Measurements from ENCODE around the gene ETV6.
"Not testable (repeated sequence)": the region's sequence is repeated elsewhere in the genome, so short reads cannot be mapped to it uniquely, and the experiment has no call there.

ETV6 gene

GRCh38 chr12:11678781-11679180, 29.3 kb downstream of the ETV6 start:
- ChIA-PET CTCF (interaction anchor here (1.6 to 1.9 kb wide), 2 partner anchors 10 to 14 kb away, joined by 5 to 6 read pairs; no protein-coding TSS in a partner anchor), POLR2A (no interaction called here)
- TF ChIP-seq CTCF (IDR thresholded peaks at IDR 0.05; ENCODE audit: control extremely low read depth, extremely low read depth, low read depth, missing control alignments): no peak
- no peak for DNase-seq (ENCODE audit: extremely low spot score)

- CTCF ChIA-PET: no interaction called here
- no peak for TF ChIP-seq CTCF (IDR thresholded peaks at IDR 0.05; ENCODE audit: control extremely low read depth, extremely low read depth, low read depth, missing control alignments)
- DNase-seq (ENCODE audit: extremely low spot score): no peak
- POLR2A ChIA-PET: no interaction called here
These were observed 31.7 kb downstream of the ETV6 start for GRCh38 chr12:11681207-11681606.

GRCh38 chr12:11681695-11682094, 32.2 kb downstream of the ETV6 start:
- POLR2A ChIA-PET; DNase-seq (ENCODE audit: extremely low spot score); CTCF ChIA-PET: not testable (repeated sequence)

- no peak for DNase-seq (ENCODE audit: extremely low spot score)
- CTCF ChIA-PET: interaction anchor here (1.3 to 2.5 kb wide), 2 partner anchors 12 to 19 kb away, joined by 5 to 9 read pairs; no protein-coding TSS in a partner anchor
- no peak for TF ChIP-seq CTCF (IDR thresholded peaks at IDR 0.05; ENCODE audit: control extremely low read depth, extremely low read depth, low read depth, missing control alignments)
- POLR2A ChIA-PET: no interaction called here
These were observed 34.9 kb downstream of the ETV6 start for GRCh38 chr12:11684393-11684792.

- no peak for DNase-seq (ENCODE audit: extremely low spot score)
- no peak for TF ChIP-seq CTCF (IDR thresholded peaks at IDR 0.05; ENCODE audit: control extremely low read depth, extremely low read depth, low read depth, missing control alignments)
- ChIA-PET POLR2A (no interaction called here), CTCF (interaction anchor here (2.5 to 3.0 kb wide), 2 partner anchors 10 to 19 kb away, joined by 8 to 9 read pairs; no protein-coding TSS in a partner anchor)
These were observed 35.3 kb downstream of the ETV6 start for GRCh38 chr12:11684811-11685210.

- no peak for DNase-seq (ENCODE audit: extremely low spot score)
- ChIA-PET CTCF (interaction anchor here (2.5 to 3.0 kb wide), 2 partner anchors 11 to 20 kb away, joined by 8 to 9 read pairs; no protein-coding TSS in a partner anchor), POLR2A (no interaction called here)
- TF ChIP-seq CTCF (IDR thresholded peaks at IDR 0.05; ENCODE audit: control extremely low read depth, extremely low read depth, low read depth, missing control alignments): no peak
These were observed 35.8 kb downstream of the ETV6 start for GRCh38 chr12:11685316-11685715.

GRCh38 chr12:11685716-11686115, 36.2 kb downstream of the ETV6 start:
- DNase-seq (ENCODE audit: extremely low spot score): no peak
- ChIA-PET POLR2A (no interaction called here), CTCF (interaction anchor here (0.6 to 3.0 kb wide), 3 partner anchors 11 to 25 kb away, joined by 3 to 9 read pairs (median 8); no protein-coding TSS in a partner anchor)
- no peak for TF ChIP-seq CTCF (IDR thresholded peaks at IDR 0.05; ENCODE audit: control extremely low read depth, extremely low read depth, low read depth, missing control alignments)

Measured in GM10248 (cell line).